Activated T-cell treated with anti-CD3 and anti-CD28 coated beads for 24 hours (primary cell): ENCODE results near the gene GRK1.

ENCODE experiments used
- DNase-seq: peaks from one replicate; pipeline ENCODE4 v3.0.0-alpha.2; 2020; ENCODE audit warnings: low read depth

GRK1 gene

DNA sequence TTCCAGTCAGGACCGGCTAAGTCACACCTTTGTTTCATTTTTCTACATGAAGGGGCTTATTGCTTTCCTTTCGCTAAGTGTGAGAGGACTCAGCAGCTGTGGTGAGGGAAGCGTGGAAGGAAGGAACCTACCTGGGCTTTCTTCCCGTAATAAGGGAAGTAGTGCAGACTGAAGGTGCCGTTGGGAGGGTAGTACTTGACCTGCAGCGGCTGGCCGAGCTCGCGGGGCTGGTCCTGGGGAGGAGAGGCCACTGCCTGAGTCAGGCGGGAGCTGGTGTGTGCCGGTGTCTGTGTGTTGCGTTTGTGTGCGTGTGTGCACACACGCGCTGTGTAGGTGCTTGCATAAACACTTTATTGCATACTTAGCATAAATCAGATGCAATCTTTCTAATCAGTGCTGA is 16.7 kb upstream of the GRK1 start:
- DNase-seq, result no peak

GRCh38 chr13:113650731-113651148 is 16.3 kb upstream of the GRK1 start:
- no peak for DNase-seq

GRCh38 chr13:113651511-113652403 is 15.3 kb upstream of the GRK1 start:
- no peak for DNase-seq

DNA sequence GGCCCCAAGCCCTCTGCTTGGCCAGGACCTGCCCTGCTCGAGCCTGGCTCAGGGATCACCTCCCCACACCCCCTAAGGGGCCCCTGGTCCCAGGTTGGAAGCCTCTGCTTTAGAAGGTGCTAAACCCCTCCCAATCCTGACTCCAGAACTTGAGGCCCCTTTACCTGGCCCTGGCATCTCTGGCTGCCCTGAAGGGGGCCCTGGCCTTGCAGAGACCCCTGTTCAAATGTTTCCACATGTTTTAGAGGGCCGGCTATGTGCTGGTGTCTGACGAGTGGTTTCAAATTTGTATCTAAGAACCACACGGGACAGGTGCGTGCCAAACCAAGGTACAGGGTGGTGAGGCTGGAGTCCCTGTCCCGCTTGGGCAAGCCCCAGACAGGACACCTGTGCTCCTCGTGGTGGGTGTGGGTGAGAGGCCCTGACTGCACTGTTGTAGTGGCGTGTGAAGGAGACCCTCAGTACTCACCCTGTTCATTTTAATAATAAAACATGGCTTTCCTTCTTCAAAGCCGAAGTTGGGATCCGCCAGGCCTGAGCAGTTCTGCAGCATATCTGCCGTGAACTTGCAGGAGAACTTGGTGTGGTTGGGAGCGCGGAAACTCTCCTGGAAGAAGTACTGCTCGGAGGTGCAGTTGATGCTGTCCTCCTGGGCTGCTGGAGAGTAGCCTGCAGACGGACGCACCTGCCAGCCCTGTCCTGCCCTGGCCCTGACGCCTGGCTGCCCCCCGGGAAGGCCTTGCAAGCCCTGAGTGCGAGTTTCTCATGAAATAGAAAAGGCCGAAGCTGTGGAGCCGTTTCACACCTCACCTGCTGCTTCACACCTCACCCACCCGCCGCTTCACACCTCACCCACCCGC is 14.4 kb upstream of the GRK1 start:
- no peak for DNase-seq

GRCh38 chr13:113653264-113654174 is 13.5 kb upstream of the GRK1 start:
- DNase-seq, result no peak

GRCh38 chr13:113654175-113654560 is 12.9 kb upstream of the GRK1 start:
- no peak for DNase-seq

DNA sequence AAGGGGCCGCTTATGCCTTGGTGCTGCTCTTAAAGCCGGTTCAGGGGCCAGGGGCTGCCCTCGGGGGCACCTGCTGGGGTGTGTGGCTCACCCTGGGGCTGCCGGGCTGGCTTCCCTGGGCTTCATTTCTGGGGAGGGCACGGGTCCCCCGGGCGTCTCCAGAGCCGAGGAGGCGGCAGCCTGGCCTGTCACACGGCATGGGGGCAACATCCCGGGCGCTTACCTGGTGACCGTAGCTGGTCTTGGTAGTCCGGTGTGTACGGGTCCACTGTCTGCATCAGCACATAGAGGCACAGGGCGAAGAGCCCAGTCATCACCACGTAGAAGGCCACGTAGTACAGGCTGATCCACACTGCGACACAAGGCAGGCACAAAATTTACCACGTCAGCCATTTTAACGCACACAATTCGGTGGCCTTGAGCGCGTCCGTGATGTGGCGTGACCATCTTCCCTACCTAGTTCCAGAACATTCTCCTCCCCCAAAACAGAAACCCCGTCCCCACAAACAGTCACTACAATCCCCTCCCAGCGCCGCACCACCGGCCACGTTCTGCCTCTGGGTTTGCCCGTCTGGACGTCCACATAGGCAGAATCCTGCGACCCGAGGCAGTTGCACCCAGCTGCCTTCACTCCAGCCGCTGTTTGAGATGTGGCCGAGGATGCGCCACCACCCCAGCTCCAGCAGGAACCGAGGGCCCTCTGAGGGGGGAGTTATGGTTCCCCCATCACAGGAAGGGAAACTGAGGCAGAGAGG is 12.3 kb upstream of the GRK1 start:
- DNase-seq, result no peak

GRCh38 chr13:113655346-113656002 is 11.5 kb upstream of the GRK1 start:
- no peak for DNase-seq

DNA sequence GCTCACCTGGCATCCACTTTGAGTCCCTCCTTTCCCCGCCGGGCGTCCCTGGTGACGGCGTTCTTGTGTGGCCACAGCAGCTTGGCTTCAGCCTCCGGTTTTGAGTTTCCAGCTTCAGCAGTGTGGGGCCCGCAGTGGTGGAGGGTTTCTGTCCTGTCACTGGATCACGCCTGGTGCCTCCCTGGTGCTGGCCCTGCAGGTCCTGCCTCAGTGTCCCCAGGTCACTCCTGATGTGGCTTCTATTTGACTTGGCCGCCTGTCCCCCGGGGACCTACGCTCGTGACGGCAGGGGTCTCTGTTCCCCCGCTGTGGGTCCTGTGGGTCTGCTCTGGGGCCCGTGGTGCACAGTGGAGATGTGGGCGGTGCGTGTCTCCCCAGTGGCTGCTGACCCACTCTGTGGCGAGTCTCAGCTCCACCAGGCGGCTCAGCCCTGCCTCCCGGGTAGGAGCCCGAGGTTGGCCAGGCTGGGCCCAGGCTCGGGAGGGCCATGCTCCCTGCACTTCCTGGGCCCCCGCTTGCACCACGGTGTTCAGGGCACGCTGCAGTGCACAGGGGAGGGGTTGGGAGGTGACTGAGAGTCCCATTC is 10.9 kb upstream of the GRK1 start:
- DNase-seq, result no peak

GRCh38 chr13:113656831-113657671 is 10.0 kb upstream of the GRK1 start:
- DNase-seq, result no peak

GRCh38 chr13:113657851-113658741 is 8.9 kb upstream of the GRK1 start, which contains the start of gene ATP4B:
Gene ATP4B, minus strand, starts transcription at chr13:113658198. Its CDS starts 54 bp downstream, at chr13:113658144.
- no peak for DNase-seq

GRCh38 chr13:113658836-113659235 is 8.2 kb upstream of the GRK1 start:
- DNase-seq, result no peak

- DNase-seq, result no peak
Measured at GRCh38 chr13:113659337-113659736, 7.7 kb upstream of the GRK1 start.

DNA sequence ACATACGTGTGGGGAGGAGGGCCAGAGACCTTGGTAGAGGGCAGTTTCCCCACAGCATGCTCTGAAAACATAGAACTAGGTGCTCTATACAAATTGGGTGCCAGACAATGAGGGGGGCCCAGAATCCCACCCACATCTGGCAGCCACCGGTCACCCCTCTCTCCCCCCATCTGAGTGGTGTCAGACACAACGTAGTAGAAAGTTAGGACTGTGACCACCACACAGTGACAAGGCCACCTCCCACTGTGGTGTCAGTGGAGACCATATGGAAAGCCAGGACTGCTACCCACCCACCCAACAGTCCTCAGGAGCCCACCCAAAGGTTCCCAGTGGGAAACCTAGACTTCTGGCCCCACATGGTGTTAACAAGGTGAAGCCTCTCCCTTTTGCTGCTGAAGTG is 7.0 kb upstream of the GRK1 start:
- no peak for DNase-seq

DNA sequence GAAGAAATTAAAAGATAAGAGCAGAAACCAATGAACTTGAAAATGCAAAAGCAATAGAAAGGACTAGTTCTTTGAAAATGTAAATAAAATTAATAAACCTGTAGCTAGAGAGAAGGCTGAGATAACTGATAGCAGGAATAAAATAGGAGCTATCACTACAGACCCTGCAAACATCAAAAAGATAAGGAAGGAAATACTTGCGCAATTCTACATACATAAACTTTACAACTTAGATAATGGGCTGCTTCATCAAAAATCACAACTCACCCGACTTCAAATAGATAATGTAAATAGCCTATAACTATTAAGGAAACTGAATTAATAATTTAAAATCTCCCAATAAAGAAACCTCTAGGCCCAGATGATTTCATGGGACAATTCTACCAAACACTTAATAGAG is 5.5 kb upstream of the GRK1 start:
- DNase-seq, result no peak

GRCh38 chr13:113663934-113664333 is 3.1 kb upstream of the GRK1 start:
- no peak for DNase-seq

DNA sequence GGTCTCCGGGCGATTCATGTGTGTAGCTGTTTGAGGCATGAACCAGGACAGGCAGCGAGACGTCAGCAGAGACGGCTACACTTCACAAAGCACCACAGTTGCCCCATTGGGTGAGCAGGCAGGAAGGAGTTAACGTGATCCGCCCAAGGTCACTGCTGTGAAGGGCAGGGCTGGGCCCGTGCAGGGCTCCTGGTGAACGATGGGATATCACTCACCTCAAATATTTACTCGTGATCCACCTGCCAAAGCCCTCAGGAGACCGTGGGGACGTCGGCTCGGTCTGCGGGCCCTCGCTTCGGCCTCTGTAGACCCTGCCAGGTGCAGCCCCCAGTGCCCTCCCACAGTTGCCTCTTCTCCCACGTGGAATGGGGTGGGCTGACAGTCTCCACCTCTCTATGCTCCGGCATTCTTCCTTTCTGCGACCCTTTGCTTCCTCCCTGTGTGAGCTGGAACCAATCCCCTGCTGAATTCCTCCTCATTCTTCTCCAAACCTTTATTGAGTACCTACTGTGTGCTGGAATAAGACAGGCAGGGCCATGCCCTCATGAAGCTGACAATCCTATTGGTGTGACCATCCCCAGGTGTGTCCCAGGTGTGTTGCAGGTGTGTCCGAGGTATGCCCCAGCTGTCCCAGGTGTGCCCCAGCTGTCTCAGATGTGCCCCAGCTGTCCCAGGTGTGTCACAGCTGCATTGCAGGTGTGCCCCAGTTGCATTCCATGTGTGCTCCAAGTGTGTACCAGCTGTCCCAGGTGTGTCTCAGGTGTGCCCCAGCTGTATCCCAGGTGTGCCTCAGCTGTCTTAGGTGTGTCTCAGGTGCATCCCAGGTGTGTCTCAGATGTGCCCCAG is 2.0 kb upstream of the GRK1 start:
- DNase-seq, result no peak
